ENCODE measurements around the gene GHR. TPM values are rescaled to one million over a fixed set of nuclear protein-coding genes. Genes with fewer than 3 reads are reported as not detected.

Gene GHR
- total RNA-seq, 1 donor from 2014 or later, result 2.3 TPM

DNA sequence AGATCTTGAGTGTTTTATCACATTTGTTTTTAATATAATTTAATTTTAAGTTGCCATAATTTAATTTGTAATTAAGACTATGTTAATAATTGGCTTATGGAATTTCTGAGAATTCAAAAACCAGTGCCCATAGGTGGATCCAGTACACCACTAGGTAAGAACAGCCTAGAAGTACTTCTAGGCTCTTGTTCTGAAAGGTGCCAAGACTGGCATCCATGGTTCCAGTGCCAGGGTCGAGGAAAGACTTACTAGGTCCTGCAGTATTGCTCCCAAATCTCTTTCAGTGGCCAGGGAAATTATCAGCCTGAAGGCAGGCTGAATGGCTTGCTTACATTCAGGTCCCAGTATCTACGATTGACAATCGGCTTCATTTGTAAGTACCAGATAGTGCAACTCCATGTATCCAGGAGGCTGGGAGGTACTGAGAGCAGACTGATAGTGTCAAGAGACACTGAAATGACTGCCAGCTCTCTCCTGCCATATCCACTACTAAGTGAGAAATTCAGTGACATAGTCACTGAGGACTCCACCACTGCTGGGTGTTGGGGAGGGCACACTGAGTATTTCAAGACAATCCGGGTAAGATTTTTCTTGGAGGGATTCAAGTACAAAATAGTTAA, 174.2 kb downstream of the GHR start:
- Histone ChIP-seq H3K27ac (ENCODE audit: low read depth, low read length) (no peak overlapping the region), H3K4me3 (ENCODE audit: insufficient read depth, low read depth, low read length) (no peak overlapping the region), H3K9ac (ENCODE audit: low read length) (no peak overlapping the region), H3K4me1 (ENCODE audit: insufficient read depth, low read length) (no peaks in the 10 kb centered on the region), H3K4me2 (ENCODE audit: low read length) (no peak overlapping the region), H2AFZ (ENCODE audit: low read depth, low read length) (no peak overlapping the region), H3K9me3 (ENCODE audit: insufficient read depth, low read depth, low read length) (no peaks in the 10 kb centered on the region), H3K27me3 (ENCODE audit: insufficient read depth, low read length) (no peaks in the 10 kb centered on the region), H4K20me1 (ENCODE audit: insufficient read depth, low read length) (no peaks in the 10 kb centered on the region), H3K79me2 (ENCODE audit: insufficient read depth, low read length) (no peaks in the 10 kb centered on the region), H3K36me3 (ENCODE audit: insufficient read depth, low read length) (no peaks in the 10 kb centered on the region)
- FAIRE-seq, result no peak
- no peak overlapping the region for H3K4me3 Mint-ChIP-seq (ENCODE audit: unreplicated experiment)
- no peaks in the 10 kb centered on the region for H3K4me1 Mint-ChIP-seq (ENCODE audit: low read depth, unreplicated experiment)
- no peak for TF ChIP-seq EZH2 (IDR thresholded peaks at IDR 0.05; ENCODE audit: insufficient read depth, low read length)
- TF ChIP-seq, protein P1, sequence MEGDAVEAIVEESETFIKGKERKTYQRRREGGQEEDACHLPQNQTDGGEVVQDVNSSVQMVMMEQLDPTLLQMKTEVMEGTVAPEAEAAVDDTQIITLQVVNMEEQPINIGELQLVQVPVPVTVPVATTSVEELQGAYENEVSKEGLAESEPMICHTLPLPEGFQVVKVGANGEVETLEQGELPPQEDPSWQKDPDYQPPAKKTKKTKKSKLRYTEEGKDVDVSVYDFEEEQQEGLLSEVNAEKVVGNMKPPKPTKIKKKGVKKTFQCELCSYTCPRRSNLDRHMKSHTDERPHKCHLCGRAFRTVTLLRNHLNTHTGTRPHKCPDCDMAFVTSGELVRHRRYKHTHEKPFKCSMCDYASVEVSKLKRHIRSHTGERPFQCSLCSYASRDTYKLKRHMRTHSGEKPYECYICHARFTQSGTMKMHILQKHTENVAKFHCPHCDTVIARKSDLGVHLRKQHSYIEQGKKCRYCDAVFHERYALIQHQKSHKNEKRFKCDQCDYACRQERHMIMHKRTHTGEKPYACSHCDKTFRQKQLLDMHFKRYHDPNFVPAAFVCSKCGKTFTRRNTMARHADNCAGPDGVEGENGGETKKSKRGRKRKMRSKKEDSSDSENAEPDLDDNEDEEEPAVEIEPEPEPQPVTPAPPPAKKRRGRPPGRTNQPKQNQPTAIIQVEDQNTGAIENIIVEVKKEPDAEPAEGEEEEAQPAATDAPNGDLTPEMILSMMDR (IDR thresholded peaks at IDR 0.05; ENCODE audit: insufficient read depth, low read depth, low read length), result no peak
- no peak overlapping the region for H3K27ac Mint-ChIP-seq (ENCODE audit: unreplicated experiment)
- no peak for DNase-seq (ENCODE audit: low read depth)
- no peaks in the 10 kb centered on the region for H3K27me3 Mint-ChIP-seq (ENCODE audit: low read depth, unreplicated experiment)
- no peaks in the 10 kb centered on the region for H3K9me3 Mint-ChIP-seq (ENCODE audit: unreplicated experiment)
- H3K36me3 Mint-ChIP-seq (ENCODE audit: low read depth, unreplicated experiment), result no peaks in the 10 kb centered on the region

DNA sequence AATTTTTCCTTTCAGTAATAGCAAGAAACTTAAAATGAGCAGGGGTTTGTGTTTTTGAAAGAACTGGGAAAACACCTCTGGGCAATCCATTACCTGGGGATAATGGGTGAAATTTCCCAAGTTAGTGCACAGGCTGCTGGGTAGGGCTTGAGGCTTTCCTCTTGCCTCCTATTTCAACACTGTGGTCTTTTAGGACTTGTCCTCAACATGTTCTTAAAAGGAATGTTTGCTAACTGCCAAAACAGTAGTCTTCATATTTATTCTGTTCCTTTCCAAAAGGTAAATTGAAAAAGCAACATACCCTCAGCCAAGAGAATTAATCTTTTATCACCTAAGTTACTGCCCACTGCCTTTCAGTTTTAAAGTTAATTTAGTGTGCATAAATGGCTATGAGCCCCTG, 175.1 kb downstream of the GHR start:
- Histone ChIP-seq H3K79me2 (ENCODE audit: insufficient read depth, low read length) (no peaks in the 10 kb centered on the region), H2AFZ (ENCODE audit: low read depth, low read length) (no peak overlapping the region), H3K27ac (ENCODE audit: low read depth, low read length) (no peak overlapping the region), H3K4me2 (ENCODE audit: low read length) (no peak overlapping the region), H3K4me1 (ENCODE audit: insufficient read depth, low read length) (no peaks in the 10 kb centered on the region), H3K9ac (ENCODE audit: low read length) (no peak overlapping the region), H3K27me3 (ENCODE audit: insufficient read depth, low read length) (no peaks in the 10 kb centered on the region), H3K4me3 (ENCODE audit: insufficient read depth, low read depth, low read length) (no peak overlapping the region), H3K9me3 (ENCODE audit: insufficient read depth, low read depth, low read length) (no peaks in the 10 kb centered on the region), H4K20me1 (ENCODE audit: insufficient read depth, low read length) (no peaks in the 10 kb centered on the region), H3K36me3 (ENCODE audit: insufficient read depth, low read length) (no peaks in the 10 kb centered on the region)
- no peaks in the 10 kb centered on the region for H3K36me3 Mint-ChIP-seq (ENCODE audit: low read depth, unreplicated experiment)
- no peak for DNase-seq (ENCODE audit: low read depth)
- H3K4me3 Mint-ChIP-seq (ENCODE audit: unreplicated experiment), result no peak overlapping the region
- TF ChIP-seq, protein P1 (IDR thresholded peaks at IDR 0.05; ENCODE audit: insufficient read depth, low read depth, low read length), result no peak
- no peak for TF ChIP-seq EZH2 (IDR thresholded peaks at IDR 0.05; ENCODE audit: insufficient read depth, low read length)
- H3K4me1 Mint-ChIP-seq (ENCODE audit: low read depth, unreplicated experiment), result no peaks in the 10 kb centered on the region
- no peak overlapping the region for H3K27ac Mint-ChIP-seq (ENCODE audit: unreplicated experiment)
- H3K27me3 Mint-ChIP-seq (ENCODE audit: low read depth, unreplicated experiment), result no peaks in the 10 kb centered on the region
- no peak for FAIRE-seq
- no peaks in the 10 kb centered on the region for H3K9me3 Mint-ChIP-seq (ENCODE audit: unreplicated experiment)

DNA sequence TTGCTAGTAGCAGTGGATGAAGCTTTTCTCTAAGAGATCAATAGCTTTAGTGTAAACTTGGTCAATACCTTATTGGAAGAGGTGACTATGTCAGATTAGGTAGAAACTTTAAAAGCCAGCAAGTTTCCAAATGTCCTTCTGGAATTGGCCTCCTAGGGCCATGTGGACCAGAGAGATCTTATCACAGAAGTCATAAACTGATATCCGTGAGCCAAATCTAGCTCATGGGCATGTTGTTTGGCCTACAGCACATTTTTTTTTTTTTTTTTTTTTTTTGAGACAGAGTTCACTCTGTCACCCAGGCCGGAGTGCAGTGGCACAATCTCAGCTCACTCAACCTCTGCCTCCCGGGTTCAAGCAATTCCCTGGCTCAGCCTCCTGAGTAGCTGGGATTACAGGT, 175.9 kb downstream of the GHR start:
- Mint-ChIP-seq H3K4me1 (ENCODE audit: low read depth, unreplicated experiment) (no peaks in the 10 kb centered on the region), H3K36me3 (ENCODE audit: low read depth, unreplicated experiment) (no peaks in the 10 kb centered on the region), H3K4me3 (ENCODE audit: unreplicated experiment) (no peak overlapping the region), H3K9me3 (ENCODE audit: unreplicated experiment) (no peaks in the 10 kb centered on the region), H3K27me3 (ENCODE audit: low read depth, unreplicated experiment) (no peaks in the 10 kb centered on the region), H3K27ac (ENCODE audit: unreplicated experiment) (no peak overlapping the region)
- Histone ChIP-seq H4K20me1 (ENCODE audit: insufficient read depth, low read length) (no peaks in the 10 kb centered on the region), H3K27me3 (ENCODE audit: insufficient read depth, low read length) (no peaks in the 10 kb centered on the region), H3K9me3 (ENCODE audit: insufficient read depth, low read depth, low read length) (no peaks in the 10 kb centered on the region), H3K27ac (ENCODE audit: low read depth, low read length) (no peak overlapping the region), H3K9ac (ENCODE audit: low read length) (no peak overlapping the region), H3K4me1 (ENCODE audit: insufficient read depth, low read length) (no peaks in the 10 kb centered on the region), H3K4me2 (ENCODE audit: low read length) (no peak overlapping the region), H3K79me2 (ENCODE audit: insufficient read depth, low read length) (no peaks in the 10 kb centered on the region), H3K36me3 (ENCODE audit: insufficient read depth, low read length) (no peaks in the 10 kb centered on the region), H2AFZ (ENCODE audit: low read depth, low read length) (no peak overlapping the region), H3K4me3 (ENCODE audit: insufficient read depth, low read depth, low read length) (no peak overlapping the region)
- TF ChIP-seq, protein P1 (IDR thresholded peaks at IDR 0.05; ENCODE audit: insufficient read depth, low read depth, low read length), result no peak
- TF ChIP-seq EZH2 (IDR thresholded peaks at IDR 0.05; ENCODE audit: insufficient read depth, low read length), result no peak
- no peak for DNase-seq (ENCODE audit: low read depth)
- FAIRE-seq, result no peak
